SK-N-SH (cell line): Measurements from ENCODE around the gene SH3GL2. TPM values are rescaled to one million over a fixed set of nuclear protein-coding genes. Genes with fewer than 3 reads are reported as not detected.

Experiments used
- CTCF ChIA-PET: fragments of 300-600, 350-600 bp; formaldehyde crosslinking; extraction: SDS; loops from one replicate; lab custom pipeline; 2021; lab: Yijun Ruan, JAX
- POLR2A ChIA-PET: fragments of 350-600 bp; sonication (Branson Sonifier 250); formaldehyde crosslinking; extraction: SDS; loops from one replicate; lab custom pipeline; 2020; ENCODE audit warnings: antibody characterized with exemption, inconsistent platforms; lab: Yijun Ruan, JAX
- DNase-seq: peaks from one replicate; pipeline ENCODE4 v3.0.0; 2012
- H2AFZ ChIP-seq: fragments of 200-600 bp; sonication (generic); 2 replicates; pipeline ENCODE4 v1.8.1; 2016; ENCODE audit warnings: antibody characterized with exemption, mild to moderate bottlenecking, low read depth
- H3F3A ChIP-seq: fragments of 200-600 bp; sonication (generic); replicated peaks from 2 replicates; pipeline ENCODE3; 2016; ENCODE audit warnings: antibody characterized with exemption, mild to moderate bottlenecking; ENCODE audit not compliant: insufficient read depth
- H3K27ac ChIP-seq, 2 experiments: fragments of 200-500 bp in 1 of 2; fragments of 200-600 bp in 1 of 2; sonication (Bioruptor generic) in 1 of 2; sonication (generic), shearing (Covaris generic) in 1 of 2; 2 replicates each; pipeline versions ENCODE4 v1.5.1 to v1.6.1; 2014 to 2016; ENCODE audit warnings: low read depth in 2 of 2, inconsistent platforms in 1 of 2, low read length in 1 of 2, mild to moderate bottlenecking in 1 of 2, mixed read lengths in 1 of 2
- H3K27me3 ChIP-seq: fragments of 200-600 bp; sonication (generic), shearing (Covaris generic); 2 replicates; pipeline ENCODE4 v1.6.1; 2016; ENCODE audit warnings: mixed run types; ENCODE audit not compliant: insufficient read depth
- H3K36me3 ChIP-seq, 2 experiments: fragments of 200-500 bp in 1 of 2; fragments of 200-600 bp in 1 of 2; sonication (Bioruptor generic) in 1 of 2; sonication (generic) in 1 of 2; replicated peaks in 1 of 2; 2 replicates each; pipeline versions ENCODE3 to v1.5.1; 2014 to 2016; ENCODE audit warnings: low read length in 1 of 2, mild to moderate bottlenecking in 1 of 2; ENCODE audit not compliant: insufficient read depth in 2 of 2, control insufficient read depth in 1 of 2
- H3K4me1 ChIP-seq, 2 experiments: fragments of 200-500 bp in 1 of 2; fragments of 200-600 bp in 1 of 2; sonication (Bioruptor generic) in 1 of 2; sonication (generic), shearing (Covaris generic) in 1 of 2; 2 replicates each; pipeline versions ENCODE4 v1.5.1 to v1.6.1; 2014 to 2016; ENCODE audit warnings: low read depth in 1 of 2, low read length in 1 of 2, mixed run types in 1 of 2; ENCODE audit not compliant: insufficient read depth in 2 of 2, control insufficient read depth in 1 of 2
- H3K4me2 ChIP-seq: fragments of 200-600 bp; sonication (generic), shearing (Covaris generic); 2 replicates; pipeline ENCODE4 v1.6.1; 2017; ENCODE audit warnings: mixed run types
- H3K4me3 ChIP-seq, 2 experiments: fragments of 200-500 bp in 1 of 2; fragments of 200-600 bp in 1 of 2; sonication (Bioruptor generic) in 1 of 2; sonication (generic), shearing (Covaris generic) in 1 of 2; 2 replicates each; pipeline versions ENCODE4 v1.5.1 to v1.8.1; 2014 to 2016; ENCODE audit warnings: low read depth in 2 of 2, inconsistent platforms in 1 of 2, low read length in 1 of 2, mild to moderate bottlenecking in 1 of 2, mixed read lengths in 1 of 2, moderate library complexity in 1 of 2
- H3K79me2 ChIP-seq: fragments of 200-600 bp; sonication (generic); 2 replicates; pipeline ENCODE4 v1.8.1; 2017; ENCODE audit warnings: mild to moderate bottlenecking; ENCODE audit not compliant: insufficient read depth
- H3K9ac ChIP-seq: fragments of 200-600 bp; sonication (generic); 2 replicates; pipeline ENCODE4 v1.6.1; 2017; ENCODE audit warnings: mixed run types
- H3K9me2 ChIP-seq: fragments of 200-600 bp; sonication (generic); 2 replicates; pipeline ENCODE4 v1.6.1; 2017; ENCODE audit warnings: mixed run types
- H3K9me3 ChIP-seq: fragments of 200-600 bp; sonication (generic); 2 replicates; pipeline ENCODE4 v1.6.1; 2017; ENCODE audit warnings: mixed run types, mild to moderate bottlenecking, moderate library complexity
- H4K20me1 ChIP-seq: fragments of 200-600 bp; sonication (generic); 2 replicates; pipeline ENCODE4 v1.6.1; 2017; ENCODE audit warnings: mild to moderate bottlenecking, mixed run types; ENCODE audit not compliant: insufficient read depth
- CHD2 ChIP-seq: fragments of 150-350 bp; IDR thresholded peaks from 2 replicates; pipeline ENCODE4 v1.6.1; 2018; ENCODE audit warnings: low read length; ENCODE audit not compliant: partially characterized antibody
- ELF1 ChIP-seq: IDR thresholded peaks from 2 replicates; pipeline ENCODE4 v1.4.0; 2012
- FOSL2 ChIP-seq: IDR thresholded peaks from 2 replicates; pipeline ENCODE4 v1.4.0; 2012; ENCODE audit warnings: low read depth, mild to moderate bottlenecking, moderate library complexity, borderline replicate concordance
- FOXJ3 ChIP-seq: sonication (generic); formaldehyde crosslinking; IDR thresholded peaks from 2 replicates; pipeline ENCODE4 v1.5.1; 2020; ENCODE audit warnings: mild to moderate bottlenecking, missing genetic modification reagents
- FOXM1 ChIP-seq: IDR thresholded peaks from 2 replicates; pipeline ENCODE4 v1.4.0; 2012; ENCODE audit warnings: low read depth, mild to moderate bottlenecking
- JUND ChIP-seq: IDR thresholded peaks from 2 replicates; pipeline ENCODE4 v1.4.0; 2012
- MEF2A ChIP-seq: IDR thresholded peaks from 2 replicates; pipeline ENCODE4 v1.4.0; 2012; ENCODE audit warnings: low read depth, borderline replicate concordance
- MXI1 ChIP-seq: IDR thresholded peaks from 2 replicates; pipeline ENCODE4 v1.6.1; 2012; ENCODE audit warnings: mild to moderate bottlenecking, low read depth, low read length, improper control_type of control experiment
- NRF1 ChIP-seq: IDR thresholded peaks from 2 replicates; pipeline ENCODE4 v1.6.1; 2012; ENCODE audit warnings: low read depth, mild to moderate bottlenecking, low read length
- POLR2AphosphoS5 ChIP-seq: IDR thresholded peaks from 2 replicates; pipeline ENCODE4 v1.6.1; 2012; ENCODE audit warnings: low read depth, low read length
- RCOR1 ChIP-seq: fragments of 150-350 bp; IDR thresholded peaks from 2 replicates; pipeline ENCODE4 v1.6.1; 2017; ENCODE audit warnings: antibody characterized with exemption, low read length
- RFX5 ChIP-seq: IDR thresholded peaks from 2 replicates; pipeline ENCODE4 v1.6.1; 2012; ENCODE audit warnings: mild to moderate bottlenecking, improper control_type of control experiment, low read length
- TAF1 ChIP-seq: IDR thresholded peaks from 2 replicates; pipeline ENCODE4 v1.6.1; 2012; ENCODE audit warnings: low read depth, mild to moderate bottlenecking, low read length, moderate library complexity, borderline replicate concordance
- YY1 ChIP-seq: IDR thresholded peaks from 2 replicates; pipeline ENCODE4 v1.4.0; 2012; ENCODE audit warnings: low read depth, mild to moderate bottlenecking
- polyA plus RNA-seq, 3 experiments: library from polyadenylated mRNA; depleted of rRNA; stranded (reverse); fragments of >200 nt; gene quantifications; 2 replicates each; pipeline ENCODE4 v1.2.3, GENCODE V29; 2012
- TF ChIP-seq, protein P1 (sequence below): fragments of 200-600 bp; sonication (generic); IDR thresholded peaks from 2 replicates; pipeline ENCODE4 v1.6.1; 2017; ENCODE audit warnings: antibody characterized with exemption, mild to moderate bottlenecking, moderate library complexity
- TF ChIP-seq, protein P2 (sequence below): IDR thresholded peaks from 2 replicates; pipeline ENCODE4 v1.4.0; 2012; ENCODE audit warnings: low read depth
- TF ChIP-seq, protein P3 (sequence below): fragments of 150-350 bp; IDR thresholded peaks from 2 replicates; pipeline ENCODE4 v1.6.1; 2017; ENCODE audit warnings: antibody characterized with exemption, low read length, low read depth, borderline replicate concordance
- TF ChIP-seq, protein P4 (sequence below): IDR thresholded peaks from 2 replicates; pipeline ENCODE4 v1.6.1; 2012; ENCODE audit warnings: mild to moderate bottlenecking, low read depth, low read length, moderate library complexity

The SH3GL2 gene
- polyA plus RNA-seq, 1 of the 3 experiments (the other 2 are of a cell fraction) = 0.05 TPM

DNA sequence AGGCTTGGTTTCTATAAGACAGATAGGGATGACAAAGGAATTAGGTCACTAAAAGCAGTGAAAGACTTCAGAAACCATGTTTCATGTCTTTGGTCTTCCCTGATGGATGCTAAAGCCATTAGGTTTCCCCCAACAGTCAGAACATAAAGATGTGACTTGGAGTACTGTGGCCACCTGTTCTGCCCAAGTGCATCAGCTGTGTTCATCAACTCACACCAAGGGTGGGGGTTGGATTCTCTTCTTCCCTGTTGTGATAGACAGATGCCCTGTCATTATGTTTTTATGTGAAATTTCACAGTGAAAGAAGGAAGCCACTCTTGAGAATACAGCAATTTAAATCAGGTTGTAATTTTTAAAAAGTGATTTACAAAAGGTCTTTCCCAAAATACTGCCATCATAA lies 196.8 kb downstream of the SH3GL2 start:
- H3K9me3 ChIP-seq = no peaks in the 10 kb centered on the region
- DNase-seq = no peak
- POLR2A ChIA-PET = no interaction called here
- H3K4me1 ChIP-seq = no peaks in the 10 kb centered on the region
- no peaks in the 10 kb centered on the region for H3K36me3 ChIP-seq
- no peaks in the 10 kb centered on the region for H3K79me2 ChIP-seq
- H3K9me2 ChIP-seq = no peaks in the 10 kb centered on the region
- H3K9ac ChIP-seq = no peak overlapping the region
- H3K27me3 ChIP-seq = no peaks in the 10 kb centered on the region; the same call in 1 of the 2 replicates
- no peak overlapping the region for H3K4me3 ChIP-seq
- no peak overlapping the region for H3K27ac ChIP-seq
- H2AFZ ChIP-seq = no peak overlapping the region
- TF ChIP-seq, protein P1, sequence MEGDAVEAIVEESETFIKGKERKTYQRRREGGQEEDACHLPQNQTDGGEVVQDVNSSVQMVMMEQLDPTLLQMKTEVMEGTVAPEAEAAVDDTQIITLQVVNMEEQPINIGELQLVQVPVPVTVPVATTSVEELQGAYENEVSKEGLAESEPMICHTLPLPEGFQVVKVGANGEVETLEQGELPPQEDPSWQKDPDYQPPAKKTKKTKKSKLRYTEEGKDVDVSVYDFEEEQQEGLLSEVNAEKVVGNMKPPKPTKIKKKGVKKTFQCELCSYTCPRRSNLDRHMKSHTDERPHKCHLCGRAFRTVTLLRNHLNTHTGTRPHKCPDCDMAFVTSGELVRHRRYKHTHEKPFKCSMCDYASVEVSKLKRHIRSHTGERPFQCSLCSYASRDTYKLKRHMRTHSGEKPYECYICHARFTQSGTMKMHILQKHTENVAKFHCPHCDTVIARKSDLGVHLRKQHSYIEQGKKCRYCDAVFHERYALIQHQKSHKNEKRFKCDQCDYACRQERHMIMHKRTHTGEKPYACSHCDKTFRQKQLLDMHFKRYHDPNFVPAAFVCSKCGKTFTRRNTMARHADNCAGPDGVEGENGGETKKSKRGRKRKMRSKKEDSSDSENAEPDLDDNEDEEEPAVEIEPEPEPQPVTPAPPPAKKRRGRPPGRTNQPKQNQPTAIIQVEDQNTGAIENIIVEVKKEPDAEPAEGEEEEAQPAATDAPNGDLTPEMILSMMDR = no peak
- no peak for TF ChIP-seq MXI1
- no peak for TF ChIP-seq JUND
- TF ChIP-seq, protein P2, sequence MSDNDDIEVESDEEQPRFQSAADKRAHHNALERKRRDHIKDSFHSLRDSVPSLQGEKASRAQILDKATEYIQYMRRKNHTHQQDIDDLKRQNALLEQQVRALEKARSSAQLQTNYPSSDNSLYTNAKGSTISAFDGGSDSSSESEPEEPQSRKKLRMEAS = no peak
- no peak for TF ChIP-seq MEF2A
- TF ChIP-seq NRF1 = no peak
- TF ChIP-seq, protein P3, sequence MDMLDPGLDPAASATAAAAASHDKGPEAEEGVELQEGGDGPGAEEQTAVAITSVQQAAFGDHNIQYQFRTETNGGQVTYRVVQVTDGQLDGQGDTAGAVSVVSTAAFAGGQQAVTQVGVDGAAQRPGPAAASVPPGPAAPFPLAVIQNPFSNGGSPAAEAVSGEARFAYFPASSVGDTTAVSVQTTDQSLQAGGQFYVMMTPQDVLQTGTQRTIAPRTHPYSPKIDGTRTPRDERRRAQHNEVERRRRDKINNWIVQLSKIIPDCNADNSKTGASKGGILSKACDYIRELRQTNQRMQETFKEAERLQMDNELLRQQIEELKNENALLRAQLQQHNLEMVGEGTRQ = no peak
- TF ChIP-seq FOXJ3 (CRISPR knock-in tag) = no peak
- TF ChIP-seq FOXM1 = no peak
- no peak for TF ChIP-seq YY1
- TF ChIP-seq CHD2 = no peak
- TF ChIP-seq RCOR1 = no peak
- no peak for TF ChIP-seq FOSL2
- TF ChIP-seq RFX5 = no peak
- TF ChIP-seq, protein P4, sequence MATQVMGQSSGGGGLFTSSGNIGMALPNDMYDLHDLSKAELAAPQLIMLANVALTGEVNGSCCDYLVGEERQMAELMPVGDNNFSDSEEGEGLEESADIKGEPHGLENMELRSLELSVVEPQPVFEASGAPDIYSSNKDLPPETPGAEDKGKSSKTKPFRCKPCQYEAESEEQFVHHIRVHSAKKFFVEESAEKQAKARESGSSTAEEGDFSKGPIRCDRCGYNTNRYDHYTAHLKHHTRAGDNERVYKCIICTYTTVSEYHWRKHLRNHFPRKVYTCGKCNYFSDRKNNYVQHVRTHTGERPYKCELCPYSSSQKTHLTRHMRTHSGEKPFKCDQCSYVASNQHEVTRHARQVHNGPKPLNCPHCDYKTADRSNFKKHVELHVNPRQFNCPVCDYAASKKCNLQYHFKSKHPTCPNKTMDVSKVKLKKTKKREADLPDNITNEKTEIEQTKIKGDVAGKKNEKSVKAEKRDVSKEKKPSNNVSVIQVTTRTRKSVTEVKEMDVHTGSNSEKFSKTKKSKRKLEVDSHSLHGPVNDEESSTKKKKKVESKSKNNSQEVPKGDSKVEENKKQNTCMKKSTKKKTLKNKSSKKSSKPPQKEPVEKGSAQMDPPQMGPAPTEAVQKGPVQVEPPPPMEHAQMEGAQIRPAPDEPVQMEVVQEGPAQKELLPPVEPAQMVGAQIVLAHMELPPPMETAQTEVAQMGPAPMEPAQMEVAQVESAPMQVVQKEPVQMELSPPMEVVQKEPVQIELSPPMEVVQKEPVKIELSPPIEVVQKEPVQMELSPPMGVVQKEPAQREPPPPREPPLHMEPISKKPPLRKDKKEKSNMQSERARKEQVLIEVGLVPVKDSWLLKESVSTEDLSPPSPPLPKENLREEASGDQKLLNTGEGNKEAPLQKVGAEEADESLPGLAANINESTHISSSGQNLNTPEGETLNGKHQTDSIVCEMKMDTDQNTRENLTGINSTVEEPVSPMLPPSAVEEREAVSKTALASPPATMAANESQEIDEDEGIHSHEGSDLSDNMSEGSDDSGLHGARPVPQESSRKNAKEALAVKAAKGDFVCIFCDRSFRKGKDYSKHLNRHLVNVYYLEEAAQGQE = no peak
- TF ChIP-seq TAF1 = no peak
- TF ChIP-seq ELF1 = no peak
- TF ChIP-seq POLR2AphosphoS5 = no peak
- TF ChIP-seq, all 33 proteins: peak for 0
- H4K20me1 ChIP-seq = no peaks in the 10 kb centered on the region
- no peaks in the 10 kb centered on the region for H3F3A ChIP-seq
- no peak overlapping the region for H3K4me2 ChIP-seq
- CTCF ChIA-PET = interaction anchor here (0.6 to 0.9 kb wide), 3 partner anchors 13 to 58 kb away, joined by 3 read pairs; no protein-coding TSS in a partner anchor
